GM12801 (cell line): Measurements from ENCODE around the gene HAO2.

Experiments used
- TF ChIP-seq, protein P1 (sequence below): IDR thresholded peaks from one replicate; pipeline ENCODE4 v1.5.1; 2011; ENCODE audit warnings: control low read depth; ENCODE audit not compliant: insufficient read length; ENCODE audit errors: extremely low read depth

Gene HAO2

DNA sequence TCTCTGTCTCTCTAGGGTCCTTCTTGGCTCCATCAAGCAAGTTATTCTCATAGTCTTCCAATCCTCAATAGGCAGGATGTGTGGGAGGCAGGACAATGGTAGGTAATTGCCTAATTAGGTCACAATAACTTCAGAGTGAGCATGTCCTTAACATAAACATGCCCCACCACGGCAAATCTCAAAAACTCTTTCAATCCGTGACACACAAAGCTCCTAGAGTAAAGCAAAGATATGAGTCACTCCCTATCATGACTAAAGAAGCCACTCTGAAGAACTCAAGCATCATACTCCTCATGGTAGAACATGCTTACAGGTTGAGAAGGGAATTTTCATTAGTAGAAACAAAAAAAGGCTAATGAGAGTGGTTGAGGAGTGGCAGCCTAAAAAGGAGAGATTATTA lies 4.9 kb downstream of the HAO2 start:
- TF ChIP-seq, protein P1, sequence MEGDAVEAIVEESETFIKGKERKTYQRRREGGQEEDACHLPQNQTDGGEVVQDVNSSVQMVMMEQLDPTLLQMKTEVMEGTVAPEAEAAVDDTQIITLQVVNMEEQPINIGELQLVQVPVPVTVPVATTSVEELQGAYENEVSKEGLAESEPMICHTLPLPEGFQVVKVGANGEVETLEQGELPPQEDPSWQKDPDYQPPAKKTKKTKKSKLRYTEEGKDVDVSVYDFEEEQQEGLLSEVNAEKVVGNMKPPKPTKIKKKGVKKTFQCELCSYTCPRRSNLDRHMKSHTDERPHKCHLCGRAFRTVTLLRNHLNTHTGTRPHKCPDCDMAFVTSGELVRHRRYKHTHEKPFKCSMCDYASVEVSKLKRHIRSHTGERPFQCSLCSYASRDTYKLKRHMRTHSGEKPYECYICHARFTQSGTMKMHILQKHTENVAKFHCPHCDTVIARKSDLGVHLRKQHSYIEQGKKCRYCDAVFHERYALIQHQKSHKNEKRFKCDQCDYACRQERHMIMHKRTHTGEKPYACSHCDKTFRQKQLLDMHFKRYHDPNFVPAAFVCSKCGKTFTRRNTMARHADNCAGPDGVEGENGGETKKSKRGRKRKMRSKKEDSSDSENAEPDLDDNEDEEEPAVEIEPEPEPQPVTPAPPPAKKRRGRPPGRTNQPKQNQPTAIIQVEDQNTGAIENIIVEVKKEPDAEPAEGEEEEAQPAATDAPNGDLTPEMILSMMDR: no peak

DNA sequence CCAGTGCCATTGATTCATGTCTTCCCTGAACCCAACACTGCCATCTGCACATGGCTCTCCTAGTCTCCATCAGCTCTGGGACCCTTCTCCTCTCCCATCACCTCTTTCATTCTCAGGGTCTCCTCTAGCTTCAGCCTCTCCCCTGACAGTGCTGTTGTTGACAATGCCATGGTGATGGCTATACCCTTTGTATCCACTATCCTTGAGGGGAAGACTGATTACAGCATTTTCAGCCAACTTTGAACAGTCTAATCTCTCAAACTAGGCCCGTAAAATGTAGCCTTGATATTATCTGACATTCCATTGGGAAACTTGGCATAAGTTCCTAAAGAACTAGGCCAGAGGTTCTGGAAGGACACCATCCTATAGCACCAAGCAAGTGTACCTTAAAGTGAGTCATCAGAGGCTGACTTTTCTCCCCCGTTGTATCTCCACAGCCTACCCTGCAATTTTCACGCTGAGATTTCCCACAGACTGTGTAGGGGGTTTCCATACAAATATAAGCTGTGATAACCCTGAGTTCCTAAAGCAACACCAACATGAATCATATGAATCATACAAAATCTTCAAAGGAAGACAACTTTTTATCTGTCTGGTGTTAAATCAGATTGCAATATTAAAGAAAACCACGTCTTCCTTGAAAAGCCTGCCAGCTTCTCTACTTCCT lies 5.8 kb downstream of the HAO2 start:
- TF ChIP-seq, protein P1: no peak

DNA sequence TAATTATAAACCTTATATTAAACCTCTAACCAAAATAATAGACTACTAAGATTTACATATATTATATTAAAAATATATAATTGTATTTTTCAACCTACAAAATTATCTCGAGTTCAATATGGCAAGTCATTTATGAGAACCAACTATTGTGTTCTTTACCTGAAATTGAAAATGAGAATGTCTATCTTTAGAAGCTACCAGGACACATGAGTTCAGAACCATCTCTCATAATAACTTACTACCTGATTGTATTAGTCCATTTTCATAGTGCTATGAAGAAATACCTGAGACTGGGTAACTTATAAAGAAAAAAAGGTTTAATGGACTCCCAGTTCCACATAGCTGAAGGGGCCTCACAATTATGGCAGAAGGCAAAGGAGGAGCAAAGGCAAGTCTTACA lies 6.8 kb downstream of the HAO2 start:
- TF ChIP-seq, protein P1: no peak

DNA sequence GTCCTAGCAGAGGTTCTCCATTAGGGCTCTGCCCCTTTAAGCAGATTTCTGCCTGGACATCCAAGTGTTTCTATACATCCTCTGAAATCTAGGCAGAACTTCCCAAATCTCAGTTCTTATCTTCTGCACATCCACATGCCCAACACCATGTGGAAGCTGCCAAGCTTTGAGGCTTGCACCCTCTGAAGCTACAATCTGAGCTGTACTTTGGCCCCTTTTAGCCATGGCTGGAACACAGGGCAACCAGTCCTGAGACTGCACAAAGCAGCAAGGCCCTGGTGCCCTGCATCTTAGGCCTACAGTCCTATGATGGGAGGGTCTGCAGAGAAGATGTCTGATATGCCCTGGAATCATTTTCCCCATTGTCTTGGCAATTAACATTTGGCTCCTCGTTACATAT lies 8.0 kb downstream of the HAO2 start:
- TF ChIP-seq, protein P1: no peak

DNA sequence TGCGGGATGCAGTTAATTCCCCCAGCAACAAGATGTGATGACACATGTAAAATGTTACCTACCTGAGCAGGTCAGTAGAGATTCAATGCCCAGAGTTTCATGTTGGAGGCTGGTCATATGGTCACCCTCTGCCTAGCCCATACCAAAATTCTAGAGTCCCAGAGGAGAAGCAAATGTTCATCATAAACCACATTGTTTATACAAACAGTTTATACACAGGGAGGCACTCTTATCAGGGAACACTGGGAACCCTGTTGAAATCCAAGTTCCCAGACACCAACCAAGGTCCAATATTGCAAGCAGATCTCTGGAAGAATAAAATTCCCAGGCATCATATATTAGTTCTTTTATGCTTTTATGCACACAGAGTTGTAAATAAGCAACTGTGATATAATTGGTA lies 10.5 kb downstream of the HAO2 start:
- TF ChIP-seq, protein P1: no peak

DNA sequence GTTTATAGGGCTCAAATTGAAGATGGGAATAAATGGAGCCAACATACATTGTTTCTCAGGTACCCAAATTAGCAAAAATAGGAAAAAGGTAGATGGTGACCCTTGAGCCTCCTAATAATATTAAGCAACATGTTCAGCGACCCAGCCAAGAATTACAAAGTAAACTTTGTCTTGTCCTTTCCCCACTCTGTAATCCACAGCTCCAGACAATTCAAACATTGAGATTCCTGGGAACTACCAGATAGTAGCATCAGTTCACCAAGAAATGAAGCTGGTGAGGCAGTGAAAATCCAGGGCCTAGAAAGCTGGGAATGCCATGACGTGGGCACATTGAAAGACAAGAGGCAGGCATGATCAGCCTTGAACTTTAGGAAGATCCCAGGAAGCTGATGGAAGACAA lies 11.7 kb downstream of the HAO2 start:
- TF ChIP-seq, protein P1: no peak

DNA sequence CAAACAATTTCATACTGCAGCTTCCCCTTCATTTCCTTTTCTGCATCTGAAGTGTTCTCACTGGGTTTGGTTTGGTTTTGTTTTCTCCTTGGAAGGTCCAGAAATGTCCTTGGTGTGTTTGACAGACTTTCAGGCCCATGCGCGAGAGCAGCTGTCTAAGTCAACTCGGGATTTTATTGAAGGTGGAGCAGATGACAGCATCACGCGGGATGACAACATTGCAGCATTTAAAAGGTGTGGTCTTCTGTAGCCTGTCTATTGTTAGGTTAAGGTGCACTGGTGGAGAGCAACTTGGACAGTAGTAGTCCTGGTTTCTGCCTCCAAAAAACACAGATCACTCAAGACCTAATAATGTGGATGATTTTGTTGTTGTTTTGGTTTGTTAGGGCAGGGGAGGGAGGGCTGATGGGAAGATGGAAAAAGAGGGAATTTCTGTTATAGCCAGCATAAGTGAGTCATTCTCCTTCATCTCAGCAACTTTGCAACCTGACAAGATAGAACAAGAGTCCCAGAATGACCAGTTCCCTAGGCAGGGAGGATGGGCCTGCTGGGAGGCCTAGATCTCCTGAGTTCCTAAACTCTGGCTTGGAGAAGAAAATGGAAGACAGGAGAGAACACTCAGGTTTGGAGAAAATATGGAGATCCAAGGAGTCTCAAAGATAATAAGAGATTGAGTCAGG lies 12.5 kb downstream of the HAO2 start:
- TF ChIP-seq, protein P1: no peak
